ENCODE measurements around the gene COLQ. TPM values are rescaled to one million over a fixed set of nuclear protein-coding genes. Genes with fewer than 3 reads are reported as not detected.

COLQ gene
- total and polyA plus RNA-seq, 2 experiments from 2014 or later = 0.32 to 0.93 TPM

- Histone ChIP-seq H3K4me1 (ENCODE audit: insufficient read depth) (peaks cover 17% of the 10 kb centered on the region), H3K4me3 (no peak overlapping the region), H3K9me2 (ENCODE audit: insufficient read depth) (no peaks in the 10 kb centered on the region), H3K36me3 (ENCODE audit: low read depth) (peaks cover 38% of the 10 kb centered on the region), H3K9ac (no peak overlapping the region), H3K27ac (no peak overlapping the region), H3K4me2 (ENCODE audit: unreplicated experiment) (no peak overlapping the region), H2AFZ (no peak overlapping the region), H3F3A (ENCODE audit: insufficient read depth) (peaks cover 14% of the 10 kb centered on the region; the same call in 1 of the 2 replicates), H3K79me2 (ENCODE audit: insufficient read depth) (peaks cover 81% of the 10 kb centered on the region), H3K9me3 (ENCODE audit: low read depth) (no peaks in the 10 kb centered on the region), H4K20me1 (ENCODE audit: insufficient read depth) (no peaks in the 10 kb centered on the region), H3K27me3 (replicated peaks; ENCODE audit: insufficient read depth) (no peaks in the 10 kb centered on the region)
- in situ Hi-C loops (cut with MboI) = no loop called here
- no peak for DNase-seq
- TF ChIP-seq EZH2phosphoT487 (IDR thresholded peaks at IDR 0.05; ENCODE audit: insufficient read depth, low read depth) = no peak
- no peak for TF ChIP-seq EZH2 (IDR thresholded peaks at IDR 0.05; ENCODE audit: insufficient read depth, poor library complexity, severe bottlenecking)
- WGBS, 2 experiments (ENCODE audit: low coverage in 1 of 2, low lambda C conversion rate in 2 of 2, missing lambda C conversion rate in 2 of 2) = 84 to 87% methylated on average over 3 of the region's 3 CpGs
These were observed 90.2 kb downstream of the COLQ start for GRCh38 chr3:15431256-15431837.

- in situ Hi-C loops (cut with MboI) = no loop called here
- Histone ChIP-seq H3K4me2 (ENCODE audit: unreplicated experiment) (no peak overlapping the region), H3K9me3 (ENCODE audit: low read depth) (no peaks in the 10 kb centered on the region), H3K9ac (no peak overlapping the region), H3K79me2 (ENCODE audit: insufficient read depth) (peaks cover 88% of the 10 kb centered on the region), H2AFZ (no peak overlapping the region), H3F3A (ENCODE audit: insufficient read depth) (peaks cover 14% of the 10 kb centered on the region; the same call in 1 of the 2 replicates), H3K27ac (no peak overlapping the region), H3K36me3 (ENCODE audit: low read depth) (peaks cover 37% of the 10 kb centered on the region), H3K4me3 (no peak overlapping the region), H3K4me1 (ENCODE audit: insufficient read depth) (peaks cover 19% of the 10 kb centered on the region), H3K9me2 (ENCODE audit: insufficient read depth) (no peaks in the 10 kb centered on the region), H4K20me1 (ENCODE audit: insufficient read depth) (no peaks in the 10 kb centered on the region), H3K27me3 (replicated peaks; ENCODE audit: insufficient read depth) (no peaks in the 10 kb centered on the region)
- no peak for TF ChIP-seq EZH2phosphoT487 (IDR thresholded peaks at IDR 0.05; ENCODE audit: insufficient read depth, low read depth)
- no peak for TF ChIP-seq EZH2 (IDR thresholded peaks at IDR 0.05; ENCODE audit: insufficient read depth, poor library complexity, severe bottlenecking)
- DNase-seq = no peak
- 18 to 29% methylated on average over 1 of the region's 1 CpG for WGBS, 2 experiments (ENCODE audit: low coverage in 1 of 2, low lambda C conversion rate in 2 of 2, missing lambda C conversion rate in 2 of 2)
These were observed 90.9 kb downstream of the COLQ start for GRCh38 chr3:15430624-15431023.

- peaks cover 14% of the 10 kb centered on the region; the same call in 1 of the 2 replicates for H3F3A ChIP-seq (ENCODE audit: insufficient read depth)
- H3K4me1 ChIP-seq (ENCODE audit: insufficient read depth) = peaks cover 19% of the 10 kb centered on the region
- no peaks in the 10 kb centered on the region for H3K9me2 ChIP-seq (ENCODE audit: insufficient read depth)
- H3K4me3 ChIP-seq = peak overlapping the region; percentile 99
- H3K4me2 ChIP-seq (ENCODE audit: unreplicated experiment) = peak overlapping the region; percentile 96
- H3K9ac ChIP-seq = peak overlapping the region; percentile 95
- WGBS, 2 experiments (ENCODE audit: low coverage in 1 of 2, low lambda C conversion rate in 2 of 2, missing lambda C conversion rate in 2 of 2) = 73% methylated on average over 6 of the region's 6 CpGs
- H3K79me2 ChIP-seq (ENCODE audit: insufficient read depth) = peaks cover 92% of the 10 kb centered on the region
- H3K27ac ChIP-seq = peak overlapping the region; percentile 92
- H3K9me3 ChIP-seq (ENCODE audit: low read depth) = no peaks in the 10 kb centered on the region
- no peak for DNase-seq
- no peak overlapping the region for H2AFZ ChIP-seq
- in situ Hi-C loops (cut with MboI) = loop anchor here (10.0 kb wide), 1 partner anchor 126 kb away; no protein-coding TSS in a partner anchor
- no peaks in the 10 kb centered on the region for H3K27me3 ChIP-seq (replicated peaks; ENCODE audit: insufficient read depth)
- H3K36me3 ChIP-seq (ENCODE audit: low read depth) = peaks cover 35% of the 10 kb centered on the region
- TF ChIP-seq EZH2 (IDR thresholded peaks at IDR 0.05; ENCODE audit: insufficient read depth, poor library complexity, severe bottlenecking) (no peak), EZH2phosphoT487 (IDR thresholded peaks at IDR 0.05; ENCODE audit: insufficient read depth, low read depth) (no peak)
- no peaks in the 10 kb centered on the region for H4K20me1 ChIP-seq (ENCODE audit: insufficient read depth)
These were observed 92.4 kb downstream of the COLQ start for GRCh38 chr3:15429080-15429479.

GRCh38 chr3:15428539-15428938, 93.0 kb downstream of the COLQ start:
- H3K27ac ChIP-seq = peak overlapping the region; percentile 92
- in situ Hi-C loops (cut with MboI) = loop anchor here (10.0 kb wide), 1 partner anchor 126 kb away; no protein-coding TSS in a partner anchor

More at GRCh38 chr3:15428539-15428938, 93.0 kb downstream of the COLQ start:
- H3K36me3 ChIP-seq (ENCODE audit: low read depth) = peaks cover 31% of the 10 kb centered on the region
- H3K9ac ChIP-seq = peak overlapping the region; percentile 95
- H4K20me1 ChIP-seq (ENCODE audit: insufficient read depth) = no peaks in the 10 kb centered on the region
- peaks cover 14% of the 10 kb centered on the region; the same call in 1 of the 2 replicates for H3F3A ChIP-seq (ENCODE audit: insufficient read depth)
- WGBS, 2 experiments (ENCODE audit: low coverage in 1 of 2, low lambda C conversion rate in 2 of 2, missing lambda C conversion rate in 2 of 2) = 2% methylated on average over 9 of the region's 9 CpGs
- no peaks in the 10 kb centered on the region for H3K27me3 ChIP-seq (replicated peaks; ENCODE audit: insufficient read depth)
- H3K4me3 ChIP-seq = peak overlapping the region; percentile 99
- no peaks in the 10 kb centered on the region for H3K9me2 ChIP-seq (ENCODE audit: insufficient read depth)
- H3K79me2 ChIP-seq (ENCODE audit: insufficient read depth) = peaks cover 93% of the 10 kb centered on the region
- H3K9me3 ChIP-seq (ENCODE audit: low read depth) = no peaks in the 10 kb centered on the region
- H3K4me1 ChIP-seq (ENCODE audit: insufficient read depth) = peaks cover 19% of the 10 kb centered on the region
- TF ChIP-seq EZH2phosphoT487 (IDR thresholded peaks at IDR 0.05; ENCODE audit: insufficient read depth, low read depth) (no peak), EZH2 (IDR thresholded peaks at IDR 0.05; ENCODE audit: insufficient read depth, poor library complexity, severe bottlenecking) (no peak)
- peak overlapping the region; percentile 97 for H2AFZ ChIP-seq
- H3K4me2 ChIP-seq (ENCODE audit: unreplicated experiment) = peak overlapping the region; percentile 96
- DNase-seq = peak; percentile 93
